DMS153 treated with DMSO at 0.1 percent for 48 hours (cell line): ENCODE results near the gene HRK.

Source experiments
- DNase-seq: peaks from one replicate; lab custom pipeline; 2025; ENCODE audit not compliant: unreplicated experiment; lab: John Stamatoyannopoulos, UW

The HRK gene

DNA sequence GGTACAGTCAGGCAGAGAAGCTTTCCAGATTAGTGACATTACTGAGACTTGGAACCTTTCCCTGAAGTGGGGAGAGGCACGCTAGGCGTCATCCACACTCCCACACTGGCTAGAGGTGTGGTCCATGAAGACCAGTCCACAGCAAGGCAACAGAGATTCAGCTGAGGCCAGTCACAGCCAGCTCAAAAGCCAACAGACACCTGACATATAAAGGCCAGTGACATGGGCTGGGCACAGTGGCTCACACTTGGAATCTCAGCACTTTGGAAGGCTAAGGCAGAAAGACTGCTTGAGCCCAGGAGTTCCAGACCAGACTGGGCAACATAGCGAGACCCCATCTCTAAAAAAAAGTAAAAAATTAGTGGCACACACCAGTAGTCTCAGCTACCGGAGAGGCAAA is 10.9 kb downstream of the HRK start:
- no peak for DNase-seq

DNA sequence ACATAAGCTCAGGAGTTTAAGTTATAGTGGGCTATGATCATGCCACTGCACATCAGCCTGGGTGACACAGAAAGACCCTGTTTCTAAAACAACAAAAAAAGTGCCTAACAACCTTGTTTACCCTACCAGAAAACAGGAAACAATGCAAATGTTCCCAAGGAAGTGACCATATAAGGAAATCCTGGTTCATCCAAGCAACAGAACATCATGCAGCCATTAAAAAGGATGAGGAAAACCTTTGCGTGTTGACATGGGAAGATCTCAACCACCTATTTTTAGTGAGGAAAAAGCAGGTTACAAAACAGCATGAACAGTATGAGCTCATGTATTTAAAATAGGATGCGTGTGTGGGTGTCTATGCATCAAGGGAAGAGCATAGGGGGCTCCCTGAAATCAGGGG is 13.7 kb downstream of the HRK start:
- DNase-seq: no peak

DNA sequence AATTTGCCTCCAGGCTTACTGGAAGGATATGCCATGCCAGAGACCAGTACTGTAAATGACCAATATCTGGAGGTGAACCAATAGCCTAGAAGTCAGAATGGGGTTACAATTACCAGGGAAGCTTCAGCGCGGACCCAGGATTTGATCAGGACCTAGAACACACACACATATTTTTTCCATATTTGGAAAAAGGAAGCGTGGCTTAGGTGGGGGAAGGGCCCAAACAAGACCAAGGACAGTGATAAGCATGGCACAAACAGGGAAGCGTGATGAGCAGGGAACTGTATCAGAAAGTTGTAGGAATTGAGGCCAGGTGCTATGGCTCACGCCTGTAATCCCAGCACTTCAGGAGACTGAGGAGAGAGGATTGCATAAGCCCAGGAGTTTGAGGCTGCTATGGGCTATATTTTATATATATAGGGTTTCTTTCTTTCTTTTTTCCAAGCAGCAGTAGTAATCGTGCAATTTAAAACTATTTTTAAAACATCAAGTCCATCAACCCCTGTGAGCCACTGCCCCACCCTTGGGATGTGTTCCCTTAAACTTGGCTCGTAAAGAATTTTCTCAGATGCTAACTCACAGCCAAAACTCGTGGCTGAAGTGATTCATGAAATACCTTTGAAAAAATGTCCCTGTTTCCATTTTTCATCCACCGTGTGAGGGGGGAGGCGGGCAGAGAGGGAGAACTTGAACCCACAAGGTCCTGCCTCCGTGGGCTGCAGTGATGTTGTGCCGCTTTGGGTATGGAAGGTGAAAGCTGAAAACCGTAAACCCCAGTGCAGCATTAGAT is 16.7 kb downstream of the HRK start:
- DNase-seq: no peak

DNA sequence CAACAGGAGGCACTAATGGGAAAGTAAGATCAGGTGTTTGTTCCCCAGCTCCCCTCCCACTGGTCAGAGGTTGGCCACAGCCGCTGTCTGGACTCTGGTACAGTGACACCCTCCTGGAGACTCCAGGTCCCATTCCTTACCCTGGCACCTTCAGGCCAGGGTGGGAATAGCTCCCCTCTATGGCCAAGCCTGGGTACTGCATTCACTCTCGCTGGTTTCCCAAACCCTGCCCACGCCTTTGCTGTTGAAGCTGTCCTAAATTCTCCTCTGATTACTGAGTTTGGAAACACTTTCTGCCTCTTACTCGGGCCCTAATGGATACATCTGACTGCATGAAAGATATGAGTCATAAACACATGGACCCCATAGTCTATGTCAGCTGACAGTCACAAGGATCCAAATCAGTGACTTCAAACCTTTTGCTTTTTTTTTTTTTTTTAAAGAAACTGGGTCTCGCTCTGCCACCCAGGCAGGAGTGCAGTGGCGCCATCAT is 17.9 kb downstream of the HRK start:
- DNase-seq: no peak

DNA sequence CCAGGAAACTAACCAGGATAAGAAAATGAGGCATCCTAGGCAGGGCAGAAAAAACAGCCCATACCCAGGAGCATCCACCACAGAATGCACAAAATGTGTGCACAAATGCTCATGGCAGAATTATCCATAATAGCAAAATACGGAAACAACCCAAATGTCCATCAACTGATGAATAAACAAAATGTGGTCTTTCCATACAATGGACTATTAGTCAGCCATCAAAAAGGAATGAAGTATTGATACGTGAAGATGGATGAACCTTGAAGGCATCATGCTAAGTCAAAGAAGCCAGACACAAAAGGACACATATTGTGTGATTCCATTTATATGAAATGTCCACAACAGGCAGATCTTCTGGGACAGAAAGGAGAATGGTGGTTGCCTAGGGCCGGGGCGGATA is 19.1 kb downstream of the HRK start:
- DNase-seq: no peak

DNA sequence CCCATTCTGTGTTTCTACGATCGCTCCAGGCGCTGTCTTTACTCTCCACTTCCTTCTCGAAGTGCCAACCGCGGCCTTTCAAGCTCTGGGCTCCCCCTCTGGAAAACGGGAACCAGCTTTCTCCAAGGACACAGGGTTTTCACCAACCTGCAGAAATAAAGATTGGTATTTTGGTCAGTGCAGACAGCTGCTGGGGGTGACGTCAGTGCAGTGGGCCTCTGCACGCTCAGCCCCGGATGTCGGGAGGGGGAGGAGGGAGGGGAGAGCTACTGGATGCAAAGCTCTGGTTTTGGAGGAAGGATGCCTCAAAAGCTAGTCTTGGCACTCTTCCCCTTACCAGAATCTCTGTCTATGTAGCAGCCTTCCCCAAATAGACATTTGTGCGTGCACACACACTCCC is 19.9 kb downstream of the HRK start:
- DNase-seq: no peak

DNA sequence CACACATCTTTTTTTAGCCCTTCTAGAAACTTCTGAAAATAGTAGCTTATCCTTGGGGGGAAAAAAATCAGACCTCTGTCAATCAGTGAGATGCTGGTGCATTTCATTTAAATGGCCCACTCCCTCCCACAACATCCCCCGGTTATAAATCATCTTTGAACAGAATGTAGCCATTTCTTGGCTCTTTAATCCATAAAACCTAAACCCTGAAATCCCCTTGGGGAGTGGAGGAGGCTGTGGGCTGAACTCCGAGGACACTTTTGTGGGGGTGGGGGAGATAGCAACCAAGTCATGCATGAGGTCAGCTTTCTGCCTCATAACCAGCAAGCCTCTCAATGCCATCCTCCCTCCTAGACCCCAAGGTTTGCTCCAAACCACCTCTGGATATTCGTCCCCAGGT is 21.0 kb downstream of the HRK start:
- no peak for DNase-seq

DNA sequence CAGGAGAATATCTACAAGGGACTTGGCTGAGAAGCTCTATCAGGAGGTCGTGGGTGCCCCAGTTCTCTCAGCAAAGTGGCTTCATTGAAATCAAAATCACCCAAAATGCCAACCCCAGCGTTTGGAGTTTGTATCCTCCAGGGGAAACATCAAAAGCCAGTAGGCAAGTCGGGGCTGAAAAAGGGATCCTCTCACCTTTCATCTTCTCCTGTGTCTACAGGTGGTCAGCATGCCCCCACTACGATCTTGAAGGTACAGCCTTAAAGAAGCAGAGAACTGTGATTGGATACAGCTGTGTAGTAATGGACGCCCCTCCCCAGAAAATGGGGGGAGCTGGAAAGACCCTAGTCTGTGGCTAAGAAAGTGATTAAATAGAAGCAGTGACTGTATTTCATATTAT is 22.2 kb downstream of the HRK start:
- no peak for DNase-seq

DNA sequence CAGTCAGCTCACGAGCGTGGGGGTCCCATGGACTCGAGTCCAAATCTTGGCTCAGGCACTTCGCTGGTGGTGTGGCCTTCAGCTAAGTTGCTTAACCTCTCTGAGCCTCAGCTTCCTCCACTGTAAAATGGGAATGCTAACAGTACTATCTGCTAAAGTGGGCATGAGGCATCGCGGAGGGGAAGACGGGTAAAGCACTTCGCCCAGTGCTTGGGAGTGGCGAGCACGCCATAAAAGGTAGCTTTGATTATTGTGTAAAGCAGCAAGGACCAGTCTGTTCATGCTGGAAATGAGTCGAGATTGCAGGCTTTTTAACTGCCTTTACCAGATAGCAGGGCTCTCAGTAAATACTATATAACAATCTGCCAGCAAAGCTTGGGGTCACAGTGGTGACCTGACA is 24.5 kb downstream of the HRK start:
- DNase-seq: no peak

DNA sequence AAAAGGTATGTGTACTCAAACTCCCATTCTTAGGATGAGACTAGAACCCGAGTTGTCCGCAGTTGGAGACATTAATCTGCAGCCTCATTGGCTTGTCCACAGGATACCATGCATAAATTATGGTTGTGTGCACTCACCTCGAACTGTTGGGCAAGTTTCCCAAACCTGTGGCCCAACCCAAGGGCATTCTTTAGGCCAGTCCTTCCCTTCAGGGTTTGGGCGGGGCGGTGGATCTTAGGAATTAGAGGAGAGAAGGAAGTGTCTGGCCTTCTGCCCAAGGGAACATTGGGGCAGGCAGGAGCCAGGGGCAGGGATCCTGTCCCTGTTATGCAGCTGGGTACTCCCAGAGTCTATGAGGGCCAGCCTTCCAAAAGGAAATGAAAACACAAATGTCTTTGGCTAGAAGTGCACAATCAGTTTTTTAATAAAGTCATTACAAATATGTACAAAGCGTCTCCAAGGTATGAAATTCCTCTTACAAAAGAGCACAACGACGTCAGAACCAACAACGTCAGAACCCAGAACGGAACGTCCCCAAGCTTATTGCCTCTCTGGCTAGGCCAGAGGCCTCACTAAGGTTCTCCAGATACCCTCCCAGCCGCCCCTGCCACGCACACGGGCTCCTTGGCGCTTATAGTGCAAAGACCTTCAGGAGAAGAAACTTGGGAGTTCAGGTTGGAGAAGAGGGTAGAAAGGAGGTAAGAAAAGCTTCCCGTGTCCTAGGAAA is 25.3 kb downstream of the HRK start:
- DNase-seq: no peak

DNA sequence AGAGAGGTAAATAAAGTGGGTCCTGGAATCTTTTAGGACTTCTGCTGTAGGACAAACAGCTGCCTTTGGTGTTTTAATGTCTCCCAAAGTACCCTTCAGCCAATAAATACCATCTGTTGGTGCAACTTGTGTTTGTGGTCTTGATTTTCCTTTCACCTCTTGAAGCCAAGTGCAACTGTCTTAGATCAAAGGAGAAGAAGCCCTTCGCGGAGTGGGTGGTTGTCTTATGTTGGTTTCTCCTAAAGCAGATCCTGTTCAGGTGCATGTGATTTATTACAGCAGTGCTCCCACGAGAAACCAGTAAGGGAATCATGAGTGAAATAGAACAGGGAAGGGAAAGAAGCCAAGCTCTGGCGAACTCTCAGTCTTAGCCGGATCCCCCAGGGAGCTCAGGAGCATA is 27.7 kb downstream of the HRK start:
- no peak for DNase-seq

DNA sequence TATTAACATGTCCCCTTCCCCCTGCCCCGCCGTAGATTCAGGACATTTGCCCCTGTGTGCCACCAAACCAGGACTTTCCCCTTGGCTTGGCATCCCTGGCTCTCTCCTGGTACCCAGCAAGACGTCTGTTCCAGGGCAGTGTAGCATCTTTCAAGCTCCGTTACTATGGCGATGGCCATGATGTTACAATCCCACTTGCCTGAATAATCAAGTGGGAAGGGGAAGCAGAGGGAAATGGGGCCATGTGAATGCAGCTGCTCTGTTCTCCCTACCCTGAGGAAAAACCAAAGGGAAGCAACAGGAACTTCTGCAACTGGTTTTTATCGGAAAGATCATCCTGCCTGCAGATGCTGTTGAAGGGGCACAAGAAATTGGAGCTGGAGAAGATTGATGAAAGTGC is 28.9 kb downstream of the HRK start:
- DNase-seq: no peak

DNA sequence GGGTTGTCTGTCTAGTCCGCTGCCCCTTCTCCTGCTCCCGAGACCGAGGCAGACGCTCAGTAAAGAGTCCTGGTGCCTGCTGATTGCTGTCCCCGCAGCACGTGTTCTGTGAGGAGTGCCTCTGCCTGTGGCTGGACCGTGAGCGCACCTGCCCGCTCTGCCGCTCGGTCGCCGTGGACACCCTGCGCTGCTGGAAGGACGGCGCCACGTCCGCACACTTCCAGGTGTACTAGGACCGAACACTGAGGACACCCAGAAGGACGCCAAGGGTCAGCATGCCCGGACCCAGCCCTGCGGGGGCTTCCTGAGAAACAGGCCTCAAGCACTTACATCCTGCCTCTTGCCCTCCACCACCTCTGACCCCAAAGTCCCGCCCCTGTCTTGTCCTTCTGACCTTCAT is 32.0 kb downstream of the HRK start:
- no peak for DNase-seq

DNA sequence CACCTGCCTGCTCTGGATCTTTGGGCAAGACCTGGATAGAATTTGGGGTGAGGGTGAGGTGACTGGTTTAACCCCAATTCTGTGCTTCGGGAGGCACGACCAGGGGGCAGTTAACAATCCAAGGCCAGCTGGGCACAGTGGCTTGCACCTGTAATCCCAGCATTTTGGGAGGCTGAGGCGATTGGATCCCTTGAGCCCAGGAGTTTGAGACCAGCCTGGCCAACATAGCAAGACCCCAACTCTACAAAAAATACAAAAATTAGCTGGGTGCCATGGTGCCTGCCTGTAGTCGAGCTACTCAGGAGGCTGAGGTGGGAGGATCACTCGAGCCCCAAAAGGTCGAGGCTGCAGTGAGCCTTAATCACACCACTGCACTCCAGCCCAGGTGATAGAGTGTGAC is 38.2 kb downstream of the HRK start:
- no peak for DNase-seq

DNA sequence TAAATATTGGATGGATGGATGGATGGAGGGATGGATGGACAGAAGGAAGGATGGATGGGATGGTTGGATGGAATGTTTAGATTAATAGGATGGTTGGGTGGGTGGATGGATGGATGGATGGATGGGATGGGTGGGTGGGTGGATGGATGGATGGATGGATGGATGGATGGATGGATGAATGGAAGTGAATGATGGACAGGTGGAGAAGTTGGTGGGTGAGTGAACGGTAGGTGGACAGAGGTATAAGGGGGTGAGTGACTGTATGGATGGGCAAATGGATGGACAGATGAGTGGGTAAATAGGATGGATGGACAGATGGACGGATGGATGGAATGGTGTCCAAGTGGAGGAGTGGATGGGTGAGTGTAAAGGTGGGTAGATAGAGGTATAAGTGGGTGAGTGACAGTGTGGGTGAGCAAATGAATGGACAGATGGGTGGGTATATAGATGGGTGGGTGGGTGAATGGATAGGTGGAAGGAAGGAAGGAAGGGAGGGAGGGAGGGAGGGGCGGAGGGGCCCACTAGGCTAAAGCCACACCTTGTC is 41.9 kb downstream of the HRK start:
- no peak for DNase-seq

DNA sequence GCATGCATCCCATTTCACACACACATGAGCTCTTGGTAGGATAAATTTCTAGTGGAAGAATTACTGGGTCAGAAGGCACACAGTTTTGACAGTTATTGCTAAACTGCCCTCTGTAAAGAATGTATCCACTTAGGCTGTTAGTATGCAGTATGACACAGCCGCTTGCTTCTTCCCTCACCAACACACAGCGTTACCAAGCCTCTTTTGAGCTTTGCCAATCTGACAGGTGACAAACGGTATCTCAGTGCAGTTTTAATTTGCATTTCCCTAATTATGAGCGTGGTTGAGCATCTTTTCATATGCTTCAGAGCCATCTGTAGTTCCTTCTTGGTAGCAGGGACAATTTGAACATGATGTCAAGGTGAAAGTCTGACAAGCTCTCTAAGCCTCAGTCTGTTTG is 42.9 kb downstream of the HRK start:
- no peak for DNase-seq

DNA sequence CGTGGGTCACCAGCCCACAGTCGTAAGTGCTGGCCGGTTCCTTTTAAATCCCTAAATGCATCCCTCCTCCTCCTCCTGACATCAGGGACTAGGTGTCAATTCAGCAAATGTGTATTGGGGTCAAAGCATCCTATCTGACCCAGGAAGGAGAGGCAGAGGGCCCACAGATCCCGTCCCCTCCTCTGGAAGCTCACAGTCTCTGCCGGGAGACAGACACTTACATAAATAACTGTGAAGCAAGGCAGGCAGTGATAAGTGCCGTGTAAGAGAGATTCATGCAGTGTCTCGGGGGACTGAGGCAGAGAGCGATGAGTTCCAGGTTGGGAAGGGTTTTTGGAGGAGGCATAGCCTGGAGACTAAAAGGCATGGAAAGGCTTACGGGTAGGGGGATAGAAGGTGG is 44.1 kb downstream of the HRK start:
- no peak for DNase-seq

DNA sequence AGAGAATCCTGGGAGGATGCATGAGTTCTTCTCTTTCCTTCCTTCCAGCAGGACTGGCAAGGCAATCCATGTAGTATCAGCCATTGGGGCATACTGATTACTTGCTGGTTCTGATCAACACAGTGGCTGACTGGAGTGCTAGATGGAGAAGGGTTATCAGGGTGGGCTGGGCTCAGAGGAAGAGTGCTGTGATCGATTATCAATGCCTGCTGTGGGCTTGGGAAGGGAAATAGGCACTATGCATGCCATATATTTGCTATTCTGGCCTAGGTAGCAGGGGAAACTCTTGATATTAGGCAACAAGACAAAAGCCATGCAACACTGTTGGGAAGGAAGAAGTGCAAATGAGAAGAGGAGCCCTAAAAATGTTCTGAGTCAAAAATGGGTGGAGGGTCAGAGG is 45.8 kb downstream of the HRK start:
- DNase-seq: no peak

DNA sequence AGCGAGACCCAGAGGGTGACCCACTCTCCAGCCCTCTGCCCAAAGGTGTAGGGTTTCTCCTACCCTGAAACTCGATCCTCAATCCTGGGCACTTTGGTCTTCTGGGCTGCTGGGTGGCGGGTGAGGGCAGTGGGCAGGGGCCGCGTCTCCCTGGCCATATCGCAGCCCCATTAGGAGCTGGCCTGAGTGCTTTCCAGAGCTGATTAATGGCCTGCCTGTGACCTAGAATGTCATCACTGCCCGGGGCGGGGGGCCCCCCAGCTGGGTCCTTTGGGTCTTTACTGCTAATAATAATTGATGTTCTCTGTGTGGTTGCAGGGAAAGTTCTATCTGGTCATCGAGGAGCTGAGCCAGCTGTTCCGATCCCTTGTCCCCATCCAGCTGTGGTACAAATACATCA is 47.8 kb downstream of the HRK start:
- no peak for DNase-seq

DNA sequence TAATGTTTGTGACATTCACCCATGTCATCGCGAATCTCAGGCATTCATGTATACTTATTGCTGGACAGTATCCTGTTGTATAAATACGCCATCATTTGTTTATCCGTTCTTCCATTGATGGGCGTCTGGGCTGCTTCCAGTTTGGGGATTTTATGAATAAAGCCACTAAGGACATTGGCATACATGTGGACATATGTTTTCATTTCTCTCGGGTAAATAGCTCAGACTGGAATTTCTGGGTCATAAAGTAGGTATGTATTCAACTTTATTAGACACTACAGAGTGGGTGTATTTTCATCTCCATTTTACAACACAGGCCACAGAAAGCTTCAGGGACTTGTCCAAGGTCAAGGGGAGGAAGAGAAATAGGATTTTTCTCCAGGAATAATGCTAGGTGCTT is 48.9 kb downstream of the HRK start:
- no peak for DNase-seq

DNA sequence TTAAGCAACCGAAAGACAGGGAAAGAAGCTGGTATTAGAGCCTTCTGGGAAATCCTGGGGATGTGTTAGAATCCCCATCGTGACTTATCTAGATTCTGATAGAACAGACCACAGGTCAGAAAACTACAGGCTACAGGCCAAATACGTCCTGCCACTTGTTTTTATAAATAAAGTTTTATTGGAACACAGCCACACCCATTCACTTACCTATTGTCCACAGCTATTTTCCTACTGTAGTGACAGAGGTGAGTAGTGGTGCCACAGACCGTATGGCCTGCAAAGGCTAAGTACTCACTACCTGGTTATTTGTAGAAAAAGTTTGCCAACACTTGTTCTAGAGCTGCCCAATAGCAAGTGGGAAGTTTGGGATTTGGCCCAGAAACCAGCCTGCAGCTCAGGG is 53.8 kb downstream of the HRK start:
- no peak for DNase-seq

DNA sequence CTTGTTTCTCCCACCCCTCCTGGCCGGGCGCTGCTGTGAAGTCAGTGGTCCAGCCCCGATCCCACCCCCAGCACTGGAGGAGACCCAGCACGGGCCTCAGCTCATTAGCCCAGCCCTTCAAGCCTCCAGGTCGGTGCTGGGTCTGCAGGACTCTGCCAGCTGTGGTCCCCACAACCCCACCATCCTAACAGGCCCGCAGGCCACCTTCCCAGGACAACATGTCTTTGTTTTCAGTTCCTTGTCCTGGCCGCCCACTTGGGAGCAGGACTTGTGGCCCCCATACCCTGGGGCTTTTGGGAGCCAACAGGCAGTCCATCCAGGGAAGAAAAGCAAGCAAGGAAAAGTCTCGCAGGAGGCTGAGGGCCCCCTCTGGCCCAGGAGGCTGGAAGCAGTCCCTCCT is 60.0 kb downstream of the HRK start:
- no peak for DNase-seq
